ENCODE data around the gene ARHGEF2. TPM values are rescaled to one million over a fixed set of nuclear protein-coding genes. Genes with fewer than 3 reads are reported as not detected.
A peak's percentile ranks its signal among the peaks of the same experiment; 100 is the strongest.

Gene ARHGEF2
- total and polyA plus RNA-seq, 3 experiments from 2014 or later = 18.8 to 176 (median 168) TPM

GRCh38 chr1:155974208-155975115, 3.9 kb downstream of the ARHGEF2 start:
- peaks cover 70% of the 10 kb centered on the region for H3K4me1 ChIP-seq (ENCODE audit: insufficient read depth, low read length)
- peak overlapping the region; percentile 94 for H3K27ac ChIP-seq (ENCODE audit: low read depth, low read length)
- Mint-ChIP-seq H3K4me1 (peaks cover 77 to 86% (median 78%) of the 10 kb centered on the region in 3 donors), H3K9me3 (no peaks in the 10 kb centered on the region), H3K27me3 (no peaks in the 10 kb centered on the region), H3K36me3 (peaks cover 0 to 61% (median 4%) of the 10 kb centered on the region in 3 donors), H3K4me3 (peak overlapping the region; percentile 92 to 100 (median 98)), H3K27ac (peak overlapping the region; percentile 86 to 99 (median 96))
- ChIA-PET POLR2A (interaction anchor here (0.7 to 0.8 kb wide), 2 partner anchors 52 to 76 kb away, joined by 3 to 5 read pairs; no protein-coding TSS in a partner anchor), CTCF (interaction anchor here (0.5 to 1.3 kb wide), 3 partner anchors 9 to 71 kb away, joined by 3 to 5 read pairs (median 3); no protein-coding TSS in a partner anchor)
- H3K9me3 ChIP-seq (ENCODE audit: low read length) = no peaks in the 10 kb centered on the region
- H3K27me3 ChIP-seq (ENCODE audit: insufficient read depth, low read length, poor library complexity, severe bottlenecking) = no peaks in the 10 kb centered on the region
- no peak for DNase-seq
- H3K4me3 ChIP-seq (ENCODE audit: low read length) = peak overlapping the region; percentile 91
- no peaks in the 10 kb centered on the region for H3K36me3 ChIP-seq (ENCODE audit: insufficient read depth, low read length)

GRCh38 chr1:155973723-155974122, 4.6 kb downstream of the ARHGEF2 start:
- DNase-seq = no peak
- peaks cover 79 to 88% (median 80%) of the 10 kb centered on the region in 3 donors for H3K4me1 Mint-ChIP-seq
- Histone ChIP-seq H3K4me3 (ENCODE audit: low read length) (no peak overlapping the region), H3K36me3 (ENCODE audit: insufficient read depth, low read length) (peaks cover 6% of the 10 kb centered on the region), H3K4me1 (ENCODE audit: insufficient read depth, low read length) (peaks cover 72% of the 10 kb centered on the region), H3K9me3 (ENCODE audit: low read length) (no peaks in the 10 kb centered on the region), H3K27ac (ENCODE audit: low read depth, low read length) (no peak overlapping the region), H3K27me3 (ENCODE audit: insufficient read depth, low read length, poor library complexity, severe bottlenecking) (no peaks in the 10 kb centered on the region)
- peaks cover 0 to 64% (median 4%) of the 10 kb centered on the region in 3 donors for H3K36me3 Mint-ChIP-seq
- peak overlapping the region; percentile 49 to 100 (median 98) for H3K4me3 Mint-ChIP-seq
- H3K9me3 Mint-ChIP-seq = no peaks in the 10 kb centered on the region
- POLR2A ChIA-PET = interaction anchor here (0.8 kb wide), 1 partner anchor 75 kb away, joined by 3 read pairs; no protein-coding TSS in a partner anchor
- CTCF ChIA-PET = interaction anchor here (0.5 to 1.3 kb wide), 3 partner anchors 10 to 71 kb away, joined by 3 to 5 read pairs (median 3); no protein-coding TSS in a partner anchor
- H3K27me3 Mint-ChIP-seq = no peaks in the 10 kb centered on the region
- peak overlapping the region in 7 of 8 donors; percentile 70 to 99 (median 92) for H3K27ac Mint-ChIP-seq

GRCh38 chr1:155971910-155972809, 6.2 kb downstream of the ARHGEF2 start:
- ChIA-PET CTCF (interaction anchor here (0.7 to 0.9 kb wide), 2 partner anchors 18 to 34 kb away, joined by 3 read pairs; no protein-coding TSS in a partner anchor), POLR2A (no interaction called here)
- H3K27me3 Mint-ChIP-seq = no peaks in the 10 kb centered on the region
- DNase-seq = no peak
- peak overlapping the region in 6 of 7 donors; percentile 54 to 77 (median 65) for H3K4me3 Mint-ChIP-seq
- Histone ChIP-seq H3K9me3 (ENCODE audit: low read length) (no peaks in the 10 kb centered on the region), H3K4me3 (ENCODE audit: low read length) (no peak overlapping the region), H3K36me3 (ENCODE audit: insufficient read depth, low read length) (peaks cover 7% of the 10 kb centered on the region), H3K27ac (ENCODE audit: low read depth, low read length) (no peak overlapping the region), H3K4me1 (ENCODE audit: insufficient read depth, low read length) (peaks cover 87% of the 10 kb centered on the region), H3K27me3 (ENCODE audit: insufficient read depth, low read length, poor library complexity, severe bottlenecking) (no peaks in the 10 kb centered on the region)
- H3K9me3 Mint-ChIP-seq = no peaks in the 10 kb centered on the region
- peak overlapping the region; percentile 84 to 99 (median 91) for H3K27ac Mint-ChIP-seq
- peaks cover 0 to 71% (median 4%) of the 10 kb centered on the region in 3 donors for H3K36me3 Mint-ChIP-seq
- H3K4me1 Mint-ChIP-seq = peaks cover 93 to 100% (median 94%) of the 10 kb centered on the region in 3 donors

- H3K9me3 ChIP-seq (ENCODE audit: low read length) = no peaks in the 10 kb centered on the region
- H3K27me3 ChIP-seq (ENCODE audit: insufficient read depth, low read length, poor library complexity, severe bottlenecking) = no peaks in the 10 kb centered on the region
- H3K4me3 Mint-ChIP-seq = peak overlapping the region; percentile 48 to 75 (median 57)
- peaks cover 21% of the 10 kb centered on the region for H3K36me3 ChIP-seq (ENCODE audit: insufficient read depth, low read length)
- ChIA-PET POLR2A (no interaction called here), CTCF (no interaction called here)
- H3K27ac ChIP-seq (ENCODE audit: low read depth, low read length) = peak overlapping the region; percentile 56
- H3K27ac Mint-ChIP-seq = peak overlapping the region; percentile 83 to 97 (median 93)
- peaks cover 0 to 75% (median 4%) of the 10 kb centered on the region in 3 donors for H3K36me3 Mint-ChIP-seq
- H3K27me3 Mint-ChIP-seq = no peaks in the 10 kb centered on the region
- H3K9me3 Mint-ChIP-seq = no peaks in the 10 kb centered on the region
- H3K4me1 ChIP-seq (ENCODE audit: insufficient read depth, low read length) = peaks cover 96% of the 10 kb centered on the region
- DNase-seq = no peak
- H3K4me3 ChIP-seq (ENCODE audit: low read length) = no peak overlapping the region
- H3K4me1 Mint-ChIP-seq = peaks cover 92 to 99% (median 97%) of the 10 kb centered on the region in 3 donors
These were observed 7.7 kb downstream of the ARHGEF2 start for GRCh38 chr1:155970531-155971167.

GRCh38 chr1:155969377-155969791, 9.0 kb downstream of the ARHGEF2 start:
- H3K27me3 ChIP-seq (ENCODE audit: insufficient read depth, low read length, poor library complexity, severe bottlenecking) = no peaks in the 10 kb centered on the region
- H3K4me1 Mint-ChIP-seq = peaks cover 80 to 86% (median 84%) of the 10 kb centered on the region in 3 donors
- ChIA-PET POLR2A (interaction anchor here (0.7 kb wide), 1 partner anchor 9 kb away, joined by 4 read pairs; the partner anchor contains the start of gene ARHGEF2), CTCF (interaction anchor here (3.9 kb wide), 1 partner anchor 8 kb away, joined by 34 read pairs; the partner anchor contains the start of gene ARHGEF2)
- no peak overlapping the region for H3K4me3 ChIP-seq (ENCODE audit: low read length)
- DNase-seq = no peak
- H3K27ac Mint-ChIP-seq = peak overlapping the region; percentile 78 to 97 (median 93)
- H3K27me3 Mint-ChIP-seq = no peaks in the 10 kb centered on the region
- H3K36me3 ChIP-seq (ENCODE audit: insufficient read depth, low read length) = peaks cover 31% of the 10 kb centered on the region
- peak overlapping the region; percentile 13 for H3K27ac ChIP-seq (ENCODE audit: low read depth, low read length)
- H3K36me3 Mint-ChIP-seq = peaks cover 0 to 84% (median 7%) of the 10 kb centered on the region in 3 donors
- H3K4me3 Mint-ChIP-seq = peak overlapping the region in 6 of 7 donors; percentile 26 to 60 (median 44)
- peaks cover 84% of the 10 kb centered on the region for H3K4me1 ChIP-seq (ENCODE audit: insufficient read depth, low read length)
- no peaks in the 10 kb centered on the region for H3K9me3 ChIP-seq (ENCODE audit: low read length)
- H3K9me3 Mint-ChIP-seq = no peaks in the 10 kb centered on the region

GRCh38 chr1:155968670-155969069, 9.7 kb downstream of the ARHGEF2 start:
- no peaks in the 10 kb centered on the region for H3K9me3 Mint-ChIP-seq
- DNase-seq = no peak
- peaks cover 0 to 84% (median 10%) of the 10 kb centered on the region in 3 donors for H3K36me3 Mint-ChIP-seq
- Histone ChIP-seq H3K9me3 (ENCODE audit: low read length) (no peaks in the 10 kb centered on the region), H3K27me3 (ENCODE audit: insufficient read depth, low read length, poor library complexity, severe bottlenecking) (no peaks in the 10 kb centered on the region), H3K36me3 (ENCODE audit: insufficient read depth, low read length) (peaks cover 34% of the 10 kb centered on the region), H3K4me1 (ENCODE audit: insufficient read depth, low read length) (peaks cover 76% of the 10 kb centered on the region), H3K27ac (ENCODE audit: low read depth, low read length) (no peak overlapping the region), H3K4me3 (ENCODE audit: low read length) (peak overlapping the region; percentile 8)
- H3K27ac Mint-ChIP-seq = peak overlapping the region; percentile 78 to 96 (median 92)
- H3K4me3 Mint-ChIP-seq = peak overlapping the region in 5 of 7 donors; percentile 3 to 76 (median 67)
- peaks cover 74 to 79% (median 77%) of the 10 kb centered on the region in 3 donors for H3K4me1 Mint-ChIP-seq
- no peaks in the 10 kb centered on the region for H3K27me3 Mint-ChIP-seq
- ChIA-PET CTCF (interaction anchor here (1.0 to 3.9 kb wide), 5 partner anchors 9 to 38 kb away, joined by 3 to 34 read pairs (median 4); partner anchors contain the start of gene ARHGEF2), POLR2A (interaction anchor here (3.3 kb wide), 1 partner anchor 8 kb away, joined by 31 read pairs; the partner anchor contains the start of gene ARHGEF2)

GRCh38 chr1:155968051-155968400, 10.3 kb downstream of the ARHGEF2 start:
- peaks cover 0 to 82% (median 9%) of the 10 kb centered on the region in 3 donors for H3K36me3 Mint-ChIP-seq
- POLR2A ChIA-PET = interaction anchor here (0.7 to 3.3 kb wide), 4 partner anchors 9 to 22 kb away, joined by 3 to 31 read pairs (median 3); partner anchors contain the start of gene ARHGEF2

More at GRCh38 chr1:155968051-155968400, 10.3 kb downstream of the ARHGEF2 start:
- no peaks in the 10 kb centered on the region for H3K9me3 Mint-ChIP-seq
- Histone ChIP-seq H3K27ac (ENCODE audit: low read depth, low read length) (no peak overlapping the region), H3K4me3 (ENCODE audit: low read length) (peak overlapping the region; percentile 15), H3K27me3 (ENCODE audit: insufficient read depth, low read length, poor library complexity, severe bottlenecking) (no peaks in the 10 kb centered on the region), H3K36me3 (ENCODE audit: insufficient read depth, low read length) (peaks cover 35% of the 10 kb centered on the region), H3K4me1 (ENCODE audit: insufficient read depth, low read length) (peaks cover 70% of the 10 kb centered on the region), H3K9me3 (ENCODE audit: low read length) (no peaks in the 10 kb centered on the region)
- no peaks in the 10 kb centered on the region for H3K27me3 Mint-ChIP-seq
- peak overlapping the region; percentile 78 to 95 (median 91) for H3K27ac Mint-ChIP-seq
- no peak for DNase-seq
- H3K4me1 Mint-ChIP-seq = peaks cover 67 to 73% (median 71%) of the 10 kb centered on the region in 3 donors
- peak overlapping the region; percentile 52 to 76 (median 67) for H3K4me3 Mint-ChIP-seq
- CTCF ChIA-PET = interaction anchor here (1.0 to 3.9 kb wide), 6 partner anchors 10 to 38 kb away, joined by 3 to 34 read pairs (median 4); partner anchors contain the start of gene ARHGEF2

Data from CD8-positive, alpha-beta memory T cell (primary cell).